Tibial nerve (tissue), 3 donors: ENCODE results near the gene AHNAK.

Experiments
- POLR2A ChIP-seq, 2 donors: fragments of 450-650 bp; IDR thresholded peaks; one replicate each; pipeline ENCODE4 v1.6.1; 2017; ENCODE audit warnings: antibody characterized with exemption in 2 of 2, mild to moderate bottlenecking in 2 of 2, moderate library complexity in 2 of 2
- TF ChIP-seq, protein P1 (sequence below), 5 experiments: fragments of 200-600 bp in 3 of 5; fragments of 450-650 bp in 2 of 5; sonication (generic) in 3 of 5; IDR thresholded peaks; one replicate each; pipeline ENCODE4 v1.5.1; 2016 to 2019; ENCODE audit warnings: antibody characterized with exemption in 5 of 5, mild to moderate bottlenecking in 3 of 5, moderate library complexity in 2 of 5

DNA sequence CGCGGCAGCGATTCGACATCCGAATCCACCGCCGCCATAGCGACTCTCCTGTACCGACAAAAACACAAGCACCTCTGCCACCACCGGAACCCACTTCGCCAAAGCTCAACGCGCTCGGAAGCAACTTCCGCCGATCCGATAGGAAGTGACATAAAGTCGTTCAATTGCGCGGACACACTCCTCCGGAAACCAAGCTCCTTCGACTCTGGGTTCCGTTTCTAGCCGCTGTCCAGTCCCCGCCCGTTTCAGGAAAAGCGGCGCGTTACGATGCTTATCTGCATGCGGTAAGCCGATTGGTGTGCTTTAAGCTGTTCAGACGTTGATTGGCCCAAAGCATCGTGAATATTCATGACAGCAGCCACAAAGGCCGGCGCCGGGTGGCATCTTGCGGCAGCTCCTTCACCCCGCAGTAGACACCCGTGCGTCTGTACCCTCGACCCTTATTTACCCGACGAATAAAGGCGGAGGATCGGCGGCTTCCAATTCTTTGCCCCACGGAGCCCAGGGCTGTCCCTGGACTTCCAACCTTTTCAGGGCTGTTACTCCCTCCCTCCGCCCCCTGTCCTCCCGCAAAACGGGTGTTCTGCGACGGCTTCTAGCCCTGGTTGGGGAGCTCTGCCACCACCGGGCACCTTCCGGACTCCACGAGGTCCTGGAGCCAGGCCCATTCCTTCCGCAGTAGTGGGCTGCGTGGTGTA is 45.0 kb upstream of the AHNAK start, which contains the start of gene TUT1:
- TF ChIP-seq, protein P1, sequence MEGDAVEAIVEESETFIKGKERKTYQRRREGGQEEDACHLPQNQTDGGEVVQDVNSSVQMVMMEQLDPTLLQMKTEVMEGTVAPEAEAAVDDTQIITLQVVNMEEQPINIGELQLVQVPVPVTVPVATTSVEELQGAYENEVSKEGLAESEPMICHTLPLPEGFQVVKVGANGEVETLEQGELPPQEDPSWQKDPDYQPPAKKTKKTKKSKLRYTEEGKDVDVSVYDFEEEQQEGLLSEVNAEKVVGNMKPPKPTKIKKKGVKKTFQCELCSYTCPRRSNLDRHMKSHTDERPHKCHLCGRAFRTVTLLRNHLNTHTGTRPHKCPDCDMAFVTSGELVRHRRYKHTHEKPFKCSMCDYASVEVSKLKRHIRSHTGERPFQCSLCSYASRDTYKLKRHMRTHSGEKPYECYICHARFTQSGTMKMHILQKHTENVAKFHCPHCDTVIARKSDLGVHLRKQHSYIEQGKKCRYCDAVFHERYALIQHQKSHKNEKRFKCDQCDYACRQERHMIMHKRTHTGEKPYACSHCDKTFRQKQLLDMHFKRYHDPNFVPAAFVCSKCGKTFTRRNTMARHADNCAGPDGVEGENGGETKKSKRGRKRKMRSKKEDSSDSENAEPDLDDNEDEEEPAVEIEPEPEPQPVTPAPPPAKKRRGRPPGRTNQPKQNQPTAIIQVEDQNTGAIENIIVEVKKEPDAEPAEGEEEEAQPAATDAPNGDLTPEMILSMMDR (IDR thresholded peaks at IDR 0.05): peak in 1 of 5 experiments; percentile 41
- TF ChIP-seq POLR2A (IDR thresholded peaks at IDR 0.05): peak; percentile 66 to 96
